Neutrophil (primary cell): ENCODE measurements around the gene RIPPLY2.
"Not testable (repeated sequence)": the region's sequence is repeated elsewhere in the genome, so short reads cannot be mapped to it uniquely, and the experiment has no call there.

Experiments used
- H3K27ac ChIP-seq: fragments of 200-600 bp; sonication (generic); 2 replicates; pipeline ENCODE4 v1.5.1; 2016; ENCODE audit warnings: mild to moderate bottlenecking, moderate library complexity
- H3K27me3 ChIP-seq: fragments of 200-600 bp; sonication (generic); 2 replicates; pipeline ENCODE4 v1.6.0; 2016; ENCODE audit warnings: mild to moderate bottlenecking
- H3K36me3 ChIP-seq: fragments of 200-600 bp; sonication (generic); 2 replicates; pipeline ENCODE4 v1.5.1; 2017
- H3K4me1 ChIP-seq, 2 experiments: fragments of 200-600 bp in 1 of 2; sonication (generic) in 1 of 2; 1 replicate in 1 of 2; 2 replicates in 1 of 2; pipeline versions ENCODE4 v1.5.1 to v1.6.1; 2013 to 2016; ENCODE audit warnings: low read depth in 1 of 2, low read length in 1 of 2, mild to moderate bottlenecking in 1 of 2, moderate library complexity in 1 of 2; ENCODE audit not compliant: control insufficient read depth in 1 of 2, insufficient read depth in 1 of 2
- H3K4me3 ChIP-seq, 2 experiments: fragments of 200-600 bp in 1 of 2; sonication (generic) in 1 of 2; 1 replicate in 1 of 2; 2 replicates in 1 of 2; pipeline ENCODE4 v1.5.1; 2013 to 2016; ENCODE audit warnings: low read depth in 1 of 2, low read length in 1 of 2, mild to moderate bottlenecking in 1 of 2, moderate library complexity in 1 of 2
- H3K9me3 ChIP-seq: fragments of 200-600 bp; sonication (generic); 2 replicates; pipeline ENCODE4 v1.5.1; 2016
- CTCF ChIP-seq: fragments of 200-600 bp; sonication (generic); IDR thresholded peaks from 2 replicates; pipeline ENCODE4 v1.5.1; 2016; ENCODE audit warnings: antibody characterized with exemption

RIPPLY2 gene

GRCh38 chr6:83891586-83891985, 38.4 kb downstream of the RIPPLY2 start:
- no peak overlapping the region for H3K4me3 ChIP-seq
- no peaks in the 10 kb centered on the region for H3K27me3 ChIP-seq
- peaks cover 29% of the 10 kb centered on the region for H3K36me3 ChIP-seq
- TF ChIP-seq CTCF: no peak
- H3K27ac ChIP-seq: no peak overlapping the region
- no peaks in the 10 kb centered on the region for H3K4me1 ChIP-seq
- H3K9me3 ChIP-seq: no peaks in the 10 kb centered on the region

GRCh38 chr6:83893024-83893423, 39.9 kb downstream of the RIPPLY2 start:
- no peak for TF ChIP-seq CTCF
- H3K4me1 ChIP-seq: no peaks in the 10 kb centered on the region
- no peak overlapping the region for H3K4me3 ChIP-seq
- H3K27ac ChIP-seq: no peak overlapping the region
- no peaks in the 10 kb centered on the region for H3K27me3 ChIP-seq
- no peaks in the 10 kb centered on the region for H3K9me3 ChIP-seq
- H3K36me3 ChIP-seq: peaks cover 29% of the 10 kb centered on the region

- H3K4me3 ChIP-seq, H3K4me1 ChIP-seq, H3K27ac ChIP-seq, H3K9me3 ChIP-seq, H3K27me3 ChIP-seq: not testable (repeated sequence)
- H3K36me3 ChIP-seq: peaks cover 20% of the 10 kb centered on the region
These were observed 43.9 kb downstream of the RIPPLY2 start for GRCh38 chr6:83897094-83897493.

- no peak overlapping the region for H3K27ac ChIP-seq
- no peaks in the 10 kb centered on the region for H3K27me3 ChIP-seq
- no peaks in the 10 kb centered on the region for H3K36me3 ChIP-seq
- no peaks in the 10 kb centered on the region for H3K4me1 ChIP-seq
- H3K4me3 ChIP-seq: no peak overlapping the region
- no peak for TF ChIP-seq CTCF
- H3K9me3 ChIP-seq: no peaks in the 10 kb centered on the region
These were observed 48.5 kb downstream of the RIPPLY2 start for GRCh38 chr6:83901624-83902023.

GRCh38 chr6:83904395-83904794, 51.2 kb downstream of the RIPPLY2 start:
- Histone ChIP-seq H3K9me3 (no peaks in the 10 kb centered on the region), H3K27me3 (no peaks in the 10 kb centered on the region), H3K4me1 (no peaks in the 10 kb centered on the region), H3K27ac (no peak overlapping the region), H3K4me3 (no peak overlapping the region), H3K36me3 (peaks cover 9% of the 10 kb centered on the region)
- TF ChIP-seq CTCF: no peak

- no peaks in the 10 kb centered on the region for H3K4me1 ChIP-seq
- H3K36me3 ChIP-seq: peaks cover 21% of the 10 kb centered on the region
- H3K27me3 ChIP-seq: no peaks in the 10 kb centered on the region
- H3K4me3 ChIP-seq: no peak overlapping the region
- no peaks in the 10 kb centered on the region for H3K9me3 ChIP-seq
- H3K27ac ChIP-seq: no peak overlapping the region
- TF ChIP-seq CTCF: no peak
These were observed 52.5 kb downstream of the RIPPLY2 start for GRCh38 chr6:83905648-83906047.
